ACC112 (cell line): ENCODE data around the gene DLGAP5.

Experiments used
- H2AFZ ChIP-seq: fragments of 200-600 bp; sonication (generic); one replicate; pipeline ENCODE4 v1.6.0; 2017; ENCODE audit warnings: antibody characterized with exemption, low read length; ENCODE audit not compliant: unreplicated experiment
- H3K27ac ChIP-seq: fragments of 200-600 bp; sonication (generic); 2 replicates; pipeline ENCODE4 v1.5.1; 2014; ENCODE audit warnings: low read depth, mild to moderate bottlenecking, antibody characterized with exemption, low read length, moderate library complexity
- H3K27me3 ChIP-seq: fragments of 200-600 bp; sonication (generic); 2 replicates; pipeline ENCODE4 v1.6.1; 2014; ENCODE audit warnings: mild to moderate bottlenecking, antibody characterized with exemption, low read length, moderate library complexity, mixed read lengths; ENCODE audit not compliant: insufficient read depth
- H3K36me3 ChIP-seq: fragments of 200-600 bp; sonication (generic); 2 replicates; pipeline ENCODE4 v1.6.1; 2016; ENCODE audit warnings: mild to moderate bottlenecking, antibody characterized with exemption, low read length, moderate library complexity, mixed read lengths; ENCODE audit not compliant: insufficient read depth
- H3K4me1 ChIP-seq: fragments of 200-600 bp; sonication (generic); one replicate; pipeline ENCODE4 v1.6.1; 2016; ENCODE audit warnings: low read length, mixed read lengths; ENCODE audit not compliant: insufficient read depth, unreplicated experiment, control insufficient read depth
- H3K4me3 ChIP-seq: fragments of 200-600 bp; sonication (generic); 2 replicates; pipeline ENCODE4 v1.5.1; 2014; ENCODE audit warnings: mild to moderate bottlenecking, low read depth, low read length
- H3K79me2 ChIP-seq: fragments of 200-600 bp; sonication (generic); one replicate; pipeline ENCODE4 v1.6.0; 2016; ENCODE audit warnings: low read length; ENCODE audit not compliant: control insufficient read depth, unreplicated experiment, insufficient read depth

DLGAP5 gene

DNA sequence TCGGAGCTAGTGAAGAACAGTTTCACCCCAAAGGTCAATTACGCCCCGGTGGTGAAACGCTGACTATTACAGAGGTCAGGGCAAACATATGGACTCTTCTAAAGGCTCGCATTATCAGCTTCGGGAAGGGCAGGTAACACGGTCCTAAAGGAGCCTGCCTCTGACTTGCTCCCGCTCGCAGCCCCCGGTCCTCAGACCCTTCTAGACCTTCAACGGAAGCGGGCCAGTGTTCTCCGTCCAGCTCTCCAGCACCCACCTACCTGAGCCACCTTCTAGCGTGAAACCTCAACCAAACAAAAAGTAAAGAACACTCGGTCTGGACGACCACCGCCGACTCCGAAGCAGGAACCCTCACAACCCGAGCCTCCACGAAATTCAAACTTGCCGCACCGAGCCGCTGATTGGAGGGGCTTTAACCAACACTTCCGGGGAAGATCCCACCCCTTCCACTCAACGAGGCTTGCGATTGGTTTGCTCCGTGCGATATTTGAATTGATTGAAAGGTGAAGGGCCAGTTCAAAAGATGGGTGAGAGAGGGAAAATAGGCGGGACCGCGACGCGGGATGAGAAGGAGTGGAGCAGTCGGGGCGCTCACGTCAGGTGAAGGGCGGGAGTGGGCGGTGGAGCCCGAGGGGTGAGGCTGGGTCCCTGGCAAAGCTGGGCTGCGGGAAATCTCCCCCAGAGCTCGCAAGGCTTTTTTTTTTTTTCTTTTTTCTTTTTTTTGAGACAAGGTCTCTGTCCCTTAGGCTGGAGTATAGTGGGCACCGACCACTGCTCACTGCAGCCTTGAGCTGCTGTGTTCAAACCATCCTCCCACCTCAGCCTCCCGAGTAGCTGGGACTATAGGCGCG is at the start of gene DLGAP5:
Gene DLGAP5, minus strand, starts transcription at position 383 of the 851 bp plus-strand sequence. CDS start 2,406 bp downstream, outside the sequence.
- Histone ChIP-seq H3K27ac (peak within 1 kb of the TSS; percentile 37; the same call in 1 of the 2 replicates), H3K4me1 (peaks cover 22% of the 10 kb centered on the region), H3K79me2 (peaks cover 44% of the 10 kb centered on the region), H3K4me3 (peak within 1 kb of the TSS; percentile 86), H3K27me3 (no peaks in the 10 kb centered on the region), H2AFZ (peak within 1 kb of the TSS; percentile 95), H3K36me3 (no peaks in the 10 kb centered on the region)

DNA sequence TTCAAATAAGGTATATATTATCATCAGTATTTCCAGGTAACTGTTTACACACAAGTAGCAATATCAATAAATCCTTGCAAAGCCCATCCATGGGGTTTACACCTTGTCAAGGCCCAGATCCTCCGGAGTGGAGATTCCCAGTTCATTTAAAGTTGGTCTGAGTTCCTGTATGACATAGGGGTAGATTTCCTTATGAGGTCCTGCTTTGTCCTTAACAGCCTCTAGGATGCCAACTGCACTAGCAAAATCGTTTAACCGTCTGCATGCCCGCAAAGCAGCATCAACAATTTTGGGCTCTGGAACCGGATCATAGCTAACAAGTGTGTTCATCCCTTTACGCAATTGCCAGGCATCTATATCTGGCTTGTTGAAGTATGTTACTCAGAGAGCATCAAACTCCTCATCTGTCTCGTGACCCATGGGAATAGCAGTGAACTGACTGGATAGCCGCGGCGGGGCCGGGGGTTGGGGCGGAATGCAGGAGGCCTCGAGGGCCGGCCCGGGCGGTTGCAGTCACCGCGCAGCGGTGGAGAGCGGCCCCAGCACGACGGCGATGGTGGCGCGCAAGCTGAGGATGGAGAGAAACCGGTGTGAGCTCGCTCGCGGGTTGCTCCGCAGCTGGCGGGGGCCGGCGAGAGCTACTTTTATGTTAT is 49.3 kb upstream of the DLGAP5 start:
- Histone ChIP-seq H2AFZ (no peak overlapping the region), H3K4me1 (no peaks in the 10 kb centered on the region), H3K36me3 (no peaks in the 10 kb centered on the region), H3K4me3 (no peak overlapping the region), H3K79me2 (no peaks in the 10 kb centered on the region), H3K27me3 (peaks cover 8% of the 10 kb centered on the region; the same call in 1 of the 2 replicates), H3K27ac (no peak overlapping the region)

DNA sequence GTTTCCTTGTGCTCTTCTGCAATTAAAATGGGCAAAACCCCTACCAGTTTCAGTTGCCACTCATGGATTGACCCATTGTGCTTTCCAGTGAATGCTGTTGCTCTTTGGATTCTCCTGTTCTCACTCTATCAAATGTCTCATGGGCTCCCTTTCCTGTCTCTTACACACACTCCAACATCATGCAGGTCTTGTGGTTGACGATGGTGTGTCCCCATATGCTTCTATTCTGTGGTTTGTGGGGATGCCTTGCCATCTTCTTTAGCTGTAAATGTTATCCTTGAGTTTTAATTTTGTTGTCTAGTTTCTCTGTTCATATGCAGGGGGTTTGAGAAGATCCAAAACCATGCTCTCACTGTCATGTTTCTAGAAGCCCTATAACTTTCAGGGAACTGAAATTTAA is 47.9 kb upstream of the DLGAP5 start:
- no peaks in the 10 kb centered on the region for H3K4me1 ChIP-seq

GRCh38 chr14:55238019-55238680 is 46.8 kb upstream of the DLGAP5 start:
- Histone ChIP-seq H3K4me3 (no peak overlapping the region), H3K27ac (no peak overlapping the region), H3K79me2 (no peaks in the 10 kb centered on the region), H3K4me1 (no peaks in the 10 kb centered on the region), H3K27me3 (peaks cover 30% of the 10 kb centered on the region), H3K36me3 (no peaks in the 10 kb centered on the region), H2AFZ (no peak overlapping the region)

More for the DNA sequence above, 47.9 kb upstream of the DLGAP5 start:
- H3K27me3 ChIP-seq, result peaks cover 19% of the 10 kb centered on the region
- H3K36me3 ChIP-seq, result no peaks in the 10 kb centered on the region
- no peak overlapping the region for H3K27ac ChIP-seq
- H3K4me3 ChIP-seq, result no peak overlapping the region
- no peaks in the 10 kb centered on the region for H3K79me2 ChIP-seq
- H2AFZ ChIP-seq, result no peak overlapping the region

DNA sequence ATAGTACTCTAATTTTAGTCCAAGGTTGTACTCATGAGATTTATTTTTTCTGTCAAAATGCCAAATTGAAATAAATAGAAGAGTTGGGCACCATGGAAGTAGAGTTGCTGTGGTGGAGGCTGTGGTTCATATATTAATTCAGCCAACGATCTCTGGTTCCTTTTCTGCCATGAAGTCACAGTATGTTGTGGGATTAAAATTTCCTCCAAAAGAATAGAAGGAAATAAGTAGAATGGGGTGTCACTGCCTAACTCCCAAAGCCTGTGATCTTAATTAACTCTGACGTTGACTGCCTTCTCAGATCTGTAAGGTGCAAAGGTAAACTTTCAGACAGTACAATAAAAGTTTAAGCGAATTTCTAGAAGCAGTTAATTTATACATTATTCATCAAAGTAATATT is 42.2 kb upstream of the DLGAP5 start:
- no peak overlapping the region for H3K4me3 ChIP-seq
- no peak overlapping the region for H3K27ac ChIP-seq
- H3K27me3 ChIP-seq, result peaks cover 50% of the 10 kb centered on the region

GRCh38 chr14:55228261-55228660 is 36.9 kb upstream of the DLGAP5 start:
- Histone ChIP-seq H3K79me2 (no peaks in the 10 kb centered on the region), H3K27ac (no peak overlapping the region), H3K4me3 (no peak overlapping the region), H3K36me3 (no peaks in the 10 kb centered on the region), H3K27me3 (peaks cover 27% of the 10 kb centered on the region), H2AFZ (no peak overlapping the region), H3K4me1 (no peaks in the 10 kb centered on the region)

More for the DNA sequence above, 42.2 kb upstream of the DLGAP5 start:
- Histone ChIP-seq H3K79me2 (no peaks in the 10 kb centered on the region), H3K36me3 (no peaks in the 10 kb centered on the region), H2AFZ (no peak overlapping the region), H3K4me1 (no peaks in the 10 kb centered on the region)

GRCh38 chr14:55223364-55223763 is 32.0 kb upstream of the DLGAP5 start:
- Histone ChIP-seq H3K36me3 (no peaks in the 10 kb centered on the region), H2AFZ (no peak overlapping the region), H3K4me1 (peaks cover 6% of the 10 kb centered on the region), H3K27me3 (no peaks in the 10 kb centered on the region), H3K27ac (no peak overlapping the region), H3K79me2 (no peaks in the 10 kb centered on the region), H3K4me3 (no peak overlapping the region)

GRCh38 chr14:55221968-55222367 is 30.6 kb upstream of the DLGAP5 start:
- Histone ChIP-seq H3K27me3 (no peaks in the 10 kb centered on the region), H3K79me2 (no peaks in the 10 kb centered on the region), H3K27ac (no peak overlapping the region), H3K4me1 (peaks cover 6% of the 10 kb centered on the region), H3K4me3 (no peak overlapping the region), H3K36me3 (no peaks in the 10 kb centered on the region), H2AFZ (no peak overlapping the region)

DNA sequence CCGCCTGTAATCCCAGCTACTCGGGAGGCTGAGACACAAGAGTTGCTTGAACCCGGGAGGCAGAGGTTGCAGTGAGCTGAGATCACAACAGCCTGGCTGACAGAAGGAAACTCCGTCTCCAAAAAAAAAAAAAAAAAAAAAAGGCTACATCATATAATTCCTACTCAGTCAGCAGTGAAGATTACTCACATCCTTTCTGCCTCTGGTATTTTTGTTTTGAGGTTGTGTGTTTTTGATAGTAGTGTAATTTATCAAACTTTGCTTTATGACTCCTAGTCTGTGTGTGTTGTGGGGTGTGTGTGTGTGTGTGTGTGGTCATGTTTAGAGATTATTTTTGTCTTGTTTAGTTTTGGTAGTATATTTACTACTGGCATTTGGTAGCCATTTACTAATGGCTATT is 29.8 kb upstream of the DLGAP5 start:
- H3K27me3 ChIP-seq, result no peaks in the 10 kb centered on the region
- H3K36me3 ChIP-seq, result no peaks in the 10 kb centered on the region
- H2AFZ ChIP-seq, result no peak overlapping the region
- no peak overlapping the region for H3K27ac ChIP-seq
- peaks cover 6% of the 10 kb centered on the region for H3K4me1 ChIP-seq
- no peaks in the 10 kb centered on the region for H3K79me2 ChIP-seq
- H3K4me3 ChIP-seq, result no peak overlapping the region

GRCh38 chr14:55220230-55220629 is 28.8 kb upstream of the DLGAP5 start:
- no peak overlapping the region for H3K27ac ChIP-seq
- H3K4me3 ChIP-seq, result no peak overlapping the region
- no peaks in the 10 kb centered on the region for H3K79me2 ChIP-seq
- H3K27me3 ChIP-seq, result no peaks in the 10 kb centered on the region
- no peaks in the 10 kb centered on the region for H3K36me3 ChIP-seq
- peaks cover 6% of the 10 kb centered on the region for H3K4me1 ChIP-seq
- no peak overlapping the region for H2AFZ ChIP-seq
